Aorta (tissue), 5 donors: ENCODE data around the gene PKD1. TPM values are rescaled to one million over a fixed set of nuclear protein-coding genes. Genes with fewer than 3 reads are reported as not detected.

Experiments
- ATAC-seq: fragments of 200-7000 bp; cut with Tn5 transposase; one replicate; pipeline ENCODE4 v1.9.1; 2022; ENCODE audit warnings: moderate library complexity; ENCODE audit not compliant: low FRiP score
- DNase-seq, 2 donors: peaks; one replicate each; pipeline ENCODE4 v3.0.0-alpha.2; 2020
- H3K27ac ChIP-seq, 2 donors: one replicate each; pipeline ENCODE4 v1.5.1; 2013; ENCODE audit warnings: low read length in 2 of 2, mild to moderate bottlenecking in 2 of 2, moderate library complexity in 2 of 2, control low read depth in 1 of 2, inconsistent platforms in 1 of 2, low read depth in 1 of 2
- H3K27me3 ChIP-seq, 2 donors: one replicate each; pipeline ENCODE4 v1.6.1; 2013; ENCODE audit warnings: control low read depth in 1 of 2, low read length in 1 of 2, mild to moderate bottlenecking in 1 of 2, moderate library complexity in 1 of 2; ENCODE audit not compliant: insufficient read depth in 2 of 2, control insufficient read depth in 1 of 2
- H3K36me3 ChIP-seq, 2 donors: one replicate each; pipeline ENCODE4 v1.6.1; 2013; ENCODE audit warnings: control low read depth in 1 of 2, low read length in 1 of 2, mild to moderate bottlenecking in 1 of 2; ENCODE audit not compliant: insufficient read depth in 2 of 2, control insufficient read depth in 1 of 2
- H3K4me1 ChIP-seq, 2 donors: one replicate each; pipeline ENCODE4 v1.6.1; 2013; ENCODE audit warnings: low read length in 2 of 2, control low read depth in 1 of 2, mild to moderate bottlenecking in 1 of 2, moderate library complexity in 1 of 2; ENCODE audit not compliant: insufficient read depth in 2 of 2, control insufficient read depth in 1 of 2
- H3K4me3 ChIP-seq, 2 donors: one replicate each; pipeline ENCODE4 v1.5.1; 2013; ENCODE audit warnings: low read length in 2 of 2, control low read depth in 1 of 2, mild to moderate bottlenecking in 1 of 2
- H3K9me3 ChIP-seq: one replicate; pipeline ENCODE4 v1.6.1; 2013; ENCODE audit warnings: mild to moderate bottlenecking, low read length; ENCODE audit not compliant: control insufficient read depth
- WGBS, 2 donors: extraction: QIAGEN DNeasy Blood & Tissue Kit; methylation state at CpG; one replicate each; pipeline ENCODE4 v1.1.7; 2013; 5-methylcytosine and 5-hydroxymethylcytosine counted together
- intact Hi-C, 2 donors: fragments of 100-400 bp; cut with DNase I; formaldehyde crosslinking; loops; one replicate each; pipeline versions ENCODE4 v1.14.2 to v1.15.0; 2022
- polyA plus RNA-seq, 2 donors: library from polyadenylated mRNA; stranded (reverse); fragments of 200-250 nt; gene quantifications; one replicate each; pipeline ENCODE4 v1.2.3, GENCODE V29; 2013
- total RNA-seq, 2 donors: library from RNA; stranded (reverse); fragmentation: NEBNext Ultra II Directional; extraction: Animal tissue kit (Norgen Biotek cat#: 25700); gene quantifications; one replicate each; pipeline ENCODE4 v1.2.1, GENCODE V29; 2021
- donor health status: healthy with polysubstance abuse.
- donor health status: Bipolar disorder and iron deficiency.
- donor health status: DM: no; HTN: no; CAD: no.
- donor health status: DM: no; HTN: no; CAD: no.
- donor health status: DM: yes; HTN: yes; CAD: no.

Gene PKD1
- total and polyA plus RNA-seq, 4 donors: 42.8 to 337 (median 297) TPM

GRCh38 chr16:2086106-2086742 is 49.5 kb downstream of the PKD1 start:
- Histone ChIP-seq H3K36me3 (peaks cover 0 to 2% of the 10 kb centered on the region in 2 donors), H3K27ac (no peak overlapping the region), H3K4me1 (no peaks in the 10 kb centered on the region), H3K4me3 (no peak overlapping the region), H3K27me3 (no peaks in the 10 kb centered on the region), H3K9me3 (no peaks in the 10 kb centered on the region)
- intact Hi-C loops: loop anchor here in 1 of 2 donors (5.0 kb wide), 1 partner anchor 64 kb away; no protein-coding TSS in a partner anchor
- DNase-seq (no peak), ATAC-seq (no peak)
- 78 to 79% methylated on average over 27 of the region's 27 CpGs for WGBS, 2 donors

GRCh38 chr16:2085669-2086068 is 50.0 kb downstream of the PKD1 start:
- Histone ChIP-seq H3K9me3 (no peaks in the 10 kb centered on the region), H3K4me1 (no peaks in the 10 kb centered on the region), H3K27me3 (no peaks in the 10 kb centered on the region), H3K4me3 (no peak overlapping the region), H3K27ac (no peak overlapping the region), H3K36me3 (no peaks in the 10 kb centered on the region)
- no peak for DNase-seq
- no peak for ATAC-seq
- intact Hi-C loops: loop anchor here in 1 of 2 donors (5.0 kb wide), 1 partner anchor 63 kb away; no protein-coding TSS in a partner anchor
- WGBS, 2 donors: 42 to 50% methylated on average over 11 to 14 of the region's 14 CpGs

GRCh38 chr16:2084895-2085625 is 50.6 kb downstream of the PKD1 start:
- Histone ChIP-seq H3K27me3 (no peaks in the 10 kb centered on the region), H3K9me3 (no peaks in the 10 kb centered on the region), H3K4me1 (no peaks in the 10 kb centered on the region), H3K4me3 (no peak overlapping the region), H3K27ac (no peak overlapping the region), H3K36me3 (no peaks in the 10 kb centered on the region)
- WGBS, 2 donors: 71 to 73% methylated on average over 28 to 29 of the region's 29 CpGs
- ATAC-seq (no peak), DNase-seq (no peak)
- intact Hi-C loops: loop anchor here in 1 of 2 donors (5.0 kb wide), 1 partner anchor 63 kb away; no protein-coding TSS in a partner anchor

- H3K9me3 ChIP-seq: no peaks in the 10 kb centered on the region
- no peak for DNase-seq
- H3K4me1 ChIP-seq: no peaks in the 10 kb centered on the region
- intact Hi-C loops: no loop called here
- no peak overlapping the region for H3K4me3 ChIP-seq
- H3K27ac ChIP-seq: no peak overlapping the region
- ATAC-seq: no peak
- H3K27me3 ChIP-seq: no peaks in the 10 kb centered on the region
- H3K36me3 ChIP-seq: peaks cover 0 to 2% of the 10 kb centered on the region in 2 donors
- WGBS, 2 donors: 82 to 85% methylated on average over 42 to 44 of the region's 44 CpGs
These were observed 51.6 kb downstream of the PKD1 start for GRCh38 chr16:2083876-2084780.

GRCh38 chr16:2083409-2083808 is 52.3 kb downstream of the PKD1 start:
- Histone ChIP-seq H3K9me3 (no peaks in the 10 kb centered on the region), H3K36me3 (peaks cover 0 to 2% of the 10 kb centered on the region in 2 donors), H3K27ac (no peak overlapping the region), H3K4me1 (no peaks in the 10 kb centered on the region), H3K4me3 (no peak overlapping the region), H3K27me3 (no peaks in the 10 kb centered on the region)
- DNase-seq (no peak), ATAC-seq (no peak)
- intact Hi-C loops: no loop called here
- WGBS, 2 donors: 83 to 84% methylated on average over 19 of the region's 19 CpGs

GRCh38 chr16:2082983-2083364 is 52.7 kb downstream of the PKD1 start:
- intact Hi-C loops: no loop called here
- Histone ChIP-seq H3K27me3 (no peaks in the 10 kb centered on the region), H3K4me3 (no peak overlapping the region), H3K9me3 (no peaks in the 10 kb centered on the region), H3K4me1 (no peaks in the 10 kb centered on the region), H3K36me3 (peaks cover 0 to 2% of the 10 kb centered on the region in 2 donors), H3K27ac (no peak overlapping the region)
- DNase-seq (no peak), ATAC-seq (no peak)
- WGBS, 2 donors: 76 to 79% methylated on average over 16 of the region's 16 CpGs

- peaks cover 0 to 2% of the 10 kb centered on the region in 2 donors for H3K36me3 ChIP-seq
- no peak overlapping the region for H3K4me3 ChIP-seq
- no peaks in the 10 kb centered on the region for H3K4me1 ChIP-seq
- intact Hi-C loops: no loop called here
- DNase-seq (no peak), ATAC-seq (no peak)
- H3K9me3 ChIP-seq: no peaks in the 10 kb centered on the region
- no peaks in the 10 kb centered on the region for H3K27me3 ChIP-seq
- no peak overlapping the region for H3K27ac ChIP-seq
- 75 to 76% methylated on average over 27 to 32 of the region's 32 CpGs for WGBS, 2 donors
These were observed 53.3 kb downstream of the PKD1 start for GRCh38 chr16:2082171-2082982.
